NCI-H460 (cell line): ENCODE data around the gene KCTD5. TPM values are rescaled to one million over a fixed set of nuclear protein-coding genes. Genes with fewer than 3 reads are reported as not detected.

ENCODE experiments used
- DNase-seq: peaks from one replicate; pipeline ENCODE4 v3.0.0-alpha.2; 2016; ENCODE audit warnings: low read depth; ENCODE audit errors: extremely low read depth
- total RNA-seq: library from RNA; depleted of rRNA; stranded (reverse); fragments of >200 nt; shearing (Covaris generic); gene quantifications from 2 replicates; pipeline ENCODE4 v1.2.3, GENCODE V29; 2014

Gene KCTD5
- total RNA-seq, 1 experiment from 2014 or later, result 36.4 TPM

DNA sequence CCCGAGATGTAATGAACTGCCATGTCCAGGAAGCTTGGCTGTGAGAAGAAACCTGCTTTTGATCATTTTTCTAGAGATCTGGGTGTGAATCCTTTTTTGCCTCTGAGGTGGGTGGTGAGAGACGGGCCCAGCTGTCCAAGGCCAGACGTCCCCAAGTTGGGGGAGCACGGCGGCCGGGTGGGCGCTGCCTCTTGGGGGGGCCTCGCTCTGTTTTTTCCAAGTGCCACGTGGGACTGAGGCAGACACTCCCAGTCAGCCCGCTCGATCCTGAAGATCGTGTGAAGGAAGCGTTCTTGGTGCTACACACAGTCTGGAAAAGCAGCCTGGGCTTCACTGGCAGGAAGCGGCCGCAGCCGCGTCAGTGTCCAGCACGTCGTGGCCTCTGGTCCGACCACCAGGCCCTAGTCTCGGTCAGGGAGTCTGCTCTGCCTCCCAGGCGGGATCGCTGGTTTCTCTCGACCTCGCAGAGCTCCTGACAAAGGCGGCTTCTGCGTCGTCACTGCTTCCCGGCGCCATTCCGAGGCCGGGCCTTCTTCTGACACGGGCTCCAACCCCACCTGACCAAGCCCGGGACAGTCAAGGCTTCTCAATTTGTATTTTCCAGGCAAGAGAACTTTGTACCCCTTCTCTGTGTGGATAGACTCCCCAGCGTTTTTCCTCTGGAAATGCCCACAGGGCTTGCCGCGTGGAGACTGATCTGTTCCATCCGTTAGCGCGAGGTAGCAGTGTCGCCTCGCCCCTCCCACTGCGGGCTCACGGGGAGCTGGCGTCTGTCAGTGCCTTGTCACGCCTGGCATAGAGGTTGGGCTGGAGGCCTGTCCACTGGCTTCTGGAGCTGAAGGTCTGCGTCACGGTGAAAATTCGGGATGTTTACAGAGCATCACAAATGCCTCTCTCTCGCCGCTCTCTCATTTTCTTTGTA, 25.3 kb downstream of the KCTD5 start:
- no peak for DNase-seq

DNA sequence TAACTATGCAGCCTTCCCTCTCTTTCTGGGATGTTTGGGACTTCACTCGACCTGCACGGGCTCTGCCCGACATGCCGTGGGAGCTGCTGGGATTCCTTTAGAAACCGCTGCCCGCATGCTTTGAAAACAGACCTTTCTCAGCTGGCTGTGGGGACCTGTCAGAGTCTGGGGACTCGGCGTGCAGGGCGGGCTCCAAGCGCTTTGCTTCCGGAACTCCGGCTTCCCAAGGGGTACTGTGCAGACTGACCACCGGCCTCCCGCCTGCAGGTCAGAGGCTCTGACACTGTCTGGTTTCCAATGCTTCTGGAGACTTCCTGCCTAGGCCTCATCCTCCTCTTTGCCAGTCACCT, 25.9 kb downstream of the KCTD5 start:
- no peak for DNase-seq

DNA sequence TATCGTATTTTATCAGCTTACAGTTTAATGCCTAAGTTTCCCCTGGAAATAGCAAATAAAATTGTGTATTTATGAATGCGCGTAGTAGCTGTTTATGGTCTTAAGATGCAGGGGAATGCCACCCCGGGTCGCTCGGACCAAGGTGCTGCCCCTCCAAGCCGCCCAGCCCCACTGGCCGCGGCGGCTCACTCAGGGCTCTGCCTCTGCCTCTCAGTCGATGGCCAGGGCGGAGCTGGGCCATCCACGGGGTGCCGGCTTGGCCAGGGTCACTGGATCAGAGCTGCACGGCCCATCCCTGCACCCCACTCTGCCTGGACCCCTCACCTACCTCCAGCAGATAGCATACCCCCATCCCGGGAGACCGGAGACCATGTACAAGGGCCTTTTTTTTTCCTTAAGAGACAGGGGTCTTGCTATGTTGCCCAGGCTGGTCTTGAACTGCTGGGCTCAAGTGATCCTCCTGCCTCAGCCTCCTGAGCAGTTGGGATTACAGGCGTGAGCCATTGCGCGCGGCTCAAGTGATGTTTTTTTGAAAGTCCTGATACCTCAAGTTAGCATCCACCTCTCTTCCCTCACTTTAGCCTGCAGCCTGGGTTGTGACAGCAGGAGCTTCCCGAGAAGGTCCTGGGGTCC, 26.7 kb downstream of the KCTD5 start:
- no peak for DNase-seq

- no peak for DNase-seq
Observed at GRCh38 chr16:2709588-2709984, 27.3 kb downstream of the KCTD5 start.

GRCh38 chr16:2710021-2710710, 27.8 kb downstream of the KCTD5 start:
- no peak for DNase-seq

GRCh38 chr16:2710711-2711231, 28.4 kb downstream of the KCTD5 start:
- no peak for DNase-seq

- no peak for DNase-seq
Observed at GRCh38 chr16:2711370-2712062, 29.2 kb downstream of the KCTD5 start.

DNA sequence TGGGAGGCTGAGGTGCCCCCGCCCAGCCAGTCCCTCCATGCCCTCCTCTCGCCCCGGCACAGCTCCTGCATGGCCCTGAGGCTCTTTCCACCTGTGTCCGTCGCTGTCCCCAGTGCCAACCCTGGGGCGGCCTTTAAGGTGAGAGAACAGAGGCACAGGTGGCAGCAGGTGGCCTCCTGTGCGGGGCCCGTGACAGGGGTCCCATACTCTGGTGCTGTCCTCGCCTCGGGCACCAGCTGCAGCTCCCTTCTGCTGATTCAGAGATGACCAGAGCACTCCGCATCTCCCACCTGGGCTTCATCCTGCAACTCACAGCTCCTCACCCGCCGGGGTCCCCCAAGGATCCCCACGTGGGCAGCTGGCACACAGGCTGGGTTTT, 29.7 kb downstream of the KCTD5 start:
- DNase-seq, result no peak

GRCh38 chr16:2712546-2712945, 30.2 kb downstream of the KCTD5 start:
- DNase-seq, result no peak

- DNase-seq, result no peak
Observed at GRCh38 chr16:2713523-2713922, 31.2 kb downstream of the KCTD5 start.

- no peak for DNase-seq
Observed at GRCh38 chr16:2713985-2714774, 31.9 kb downstream of the KCTD5 start.

DNA sequence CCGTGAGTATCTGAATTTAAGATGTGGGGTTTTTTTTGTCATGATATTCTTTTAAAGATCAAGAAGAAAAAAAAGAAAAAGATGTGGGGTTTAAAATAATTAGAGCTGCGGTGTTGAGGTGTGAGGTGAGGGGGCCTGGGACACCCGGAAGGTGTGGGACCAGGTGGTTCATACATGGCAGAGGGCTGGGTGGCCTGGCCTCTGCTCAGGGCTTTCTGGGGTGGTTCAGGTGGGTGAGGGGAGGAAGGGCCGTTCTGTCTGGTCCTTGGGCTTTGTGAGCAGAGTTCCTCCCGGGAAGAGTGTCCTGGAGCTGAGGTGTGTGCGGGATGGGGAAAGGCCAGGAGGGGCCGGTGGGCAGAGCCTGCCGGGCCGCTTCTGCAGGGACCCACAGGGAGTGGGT, 32.7 kb downstream of the KCTD5 start:
- DNase-seq, result no peak

- DNase-seq, result peak; percentile 9
Observed at GRCh38 chr16:2715519-2715918, 33.2 kb downstream of the KCTD5 start.

DNA sequence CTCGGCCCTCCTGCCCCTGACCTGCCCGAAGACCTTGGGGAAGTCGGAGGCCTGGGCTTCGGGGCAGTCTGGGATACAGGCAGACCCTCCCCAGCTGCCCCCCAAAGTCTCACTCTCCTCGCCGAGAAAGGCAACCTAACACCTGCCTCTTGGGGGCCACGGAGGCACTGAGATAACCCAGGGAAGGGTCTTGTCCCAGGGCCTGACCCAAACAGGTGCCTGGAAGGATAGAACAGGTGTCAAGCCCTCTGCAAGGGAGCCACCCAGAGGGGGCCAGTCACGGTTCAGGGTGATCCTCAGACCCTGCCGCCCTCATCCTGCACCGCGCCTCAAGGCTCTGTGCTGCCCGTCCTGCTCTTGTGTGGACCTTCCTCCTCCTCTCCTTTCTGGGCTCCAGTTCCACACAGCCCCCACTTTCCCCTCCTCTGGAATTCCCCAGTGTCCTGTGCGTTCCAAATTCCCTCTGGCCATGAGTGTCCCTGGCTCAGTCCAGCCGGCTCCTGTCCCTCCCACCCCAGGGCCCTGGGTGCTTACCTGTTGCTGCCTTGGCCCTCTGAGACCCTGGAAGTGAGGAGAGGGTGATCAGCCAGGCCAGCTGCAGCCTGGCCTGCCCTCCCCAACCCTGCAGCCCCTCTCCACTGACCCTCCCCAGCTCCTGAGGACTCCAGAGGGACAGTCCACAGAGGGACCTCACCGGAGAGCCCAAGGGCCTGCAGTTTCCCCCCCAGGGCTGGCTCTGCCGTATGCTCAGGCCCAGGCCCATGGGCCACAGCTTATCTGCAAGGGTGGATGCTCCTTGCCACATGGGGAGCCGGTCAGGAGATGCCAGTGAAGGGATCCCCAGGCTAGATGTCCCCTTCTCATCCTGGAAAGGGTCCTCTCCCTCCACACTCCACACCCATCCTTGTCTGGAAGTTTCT, 33.9 kb downstream of the KCTD5 start:
- DNase-seq, result no peak

GRCh38 chr16:2716948-2717347, 34.6 kb downstream of the KCTD5 start:
- no peak for DNase-seq

- no peak for DNase-seq
Observed at GRCh38 chr16:2717383-2718263, 35.3 kb downstream of the KCTD5 start.

DNA sequence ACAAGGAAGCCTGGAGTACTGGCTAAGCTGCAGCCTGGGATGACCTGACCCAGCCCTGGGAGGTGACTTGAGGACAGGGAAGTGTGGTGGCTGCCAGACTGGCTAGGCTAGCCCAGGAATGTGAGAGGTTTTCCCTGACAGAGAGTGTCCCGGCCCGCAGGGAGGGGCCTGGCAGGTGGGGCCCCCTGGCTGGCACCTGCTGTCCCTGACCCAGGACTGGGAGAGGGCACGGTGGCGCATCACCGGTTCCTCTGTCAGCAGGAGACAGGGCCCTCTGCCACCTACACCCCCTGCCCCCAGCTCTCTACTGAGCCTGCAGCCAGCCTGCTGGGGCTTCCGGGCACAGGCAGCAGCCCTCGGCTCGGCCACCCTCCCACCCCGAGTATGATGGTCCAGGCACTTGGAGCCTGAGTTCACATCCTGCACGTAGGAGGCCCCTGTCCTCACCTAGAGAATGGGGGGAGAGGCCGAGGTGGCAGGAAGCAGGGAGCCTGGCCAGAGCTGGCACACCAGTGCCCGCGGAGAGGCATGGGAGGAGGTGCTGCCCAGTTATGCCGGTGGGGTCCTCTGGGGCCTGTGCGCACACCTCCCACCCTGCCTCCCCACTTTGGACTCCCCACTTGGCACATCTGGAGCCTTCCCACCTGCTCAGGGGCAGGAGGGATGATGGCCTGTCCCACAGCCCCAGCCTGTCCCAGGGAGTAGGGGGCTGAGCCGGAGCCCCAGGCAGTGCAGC, 37.2 kb downstream of the KCTD5 start:
- no peak for DNase-seq
